Activated naive CD4-positive, alpha-beta T cell treated with Interleukin-2 at 50 U/mL for 16 hours (primary cell): Measurements from ENCODE around the gene EFCAB13.
"Not testable (repeated sequence)": the region's sequence is repeated elsewhere in the genome, so short reads cannot be mapped to it uniquely, and the experiment has no call there.

ENCODE experiments used
- DNase-seq: peaks from one replicate; pipeline ENCODE4 v3.0.0-alpha.2; 2020

EFCAB13 gene

DNA sequence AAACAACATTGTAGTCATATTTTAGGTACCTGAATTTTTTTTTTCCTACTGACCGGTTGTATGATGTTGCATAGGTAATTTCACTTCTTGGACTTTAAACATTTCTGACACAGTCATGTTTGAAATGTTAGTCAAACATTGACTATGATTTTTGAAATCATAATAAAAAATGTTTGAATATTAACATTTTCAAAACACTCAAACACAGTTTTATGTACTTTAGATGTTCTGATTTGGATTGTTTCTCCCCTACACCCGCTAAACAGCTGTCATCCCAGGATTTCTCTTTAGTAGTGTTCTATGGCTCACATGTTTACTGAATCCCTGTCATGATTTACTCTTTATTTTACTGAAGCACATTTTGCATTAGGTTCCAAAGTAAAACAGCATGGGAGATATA, 104.2 kb downstream of the EFCAB13 start:
- DNase-seq, result no peak

DNA sequence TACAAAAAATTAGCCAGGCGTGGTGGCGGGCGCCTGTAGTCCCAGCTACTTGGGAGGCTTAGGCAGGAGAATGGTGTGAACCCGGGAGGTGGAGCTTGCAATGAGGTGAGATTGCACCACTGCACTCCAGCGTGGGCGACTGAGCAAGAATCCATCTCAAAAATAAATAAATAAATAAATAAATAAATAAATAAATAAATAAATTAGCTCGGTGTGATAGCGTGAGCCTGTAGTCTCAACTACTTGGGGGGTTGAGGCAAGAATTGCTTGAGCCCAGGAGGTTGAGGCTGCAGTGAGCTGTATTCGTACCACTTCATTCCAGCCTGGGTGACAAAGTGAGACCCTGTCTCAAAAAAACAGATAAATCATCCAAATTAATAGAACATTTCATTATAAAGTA, 108.5 kb downstream of the EFCAB13 start:
- not testable (repeated sequence) for DNase-seq

DNA sequence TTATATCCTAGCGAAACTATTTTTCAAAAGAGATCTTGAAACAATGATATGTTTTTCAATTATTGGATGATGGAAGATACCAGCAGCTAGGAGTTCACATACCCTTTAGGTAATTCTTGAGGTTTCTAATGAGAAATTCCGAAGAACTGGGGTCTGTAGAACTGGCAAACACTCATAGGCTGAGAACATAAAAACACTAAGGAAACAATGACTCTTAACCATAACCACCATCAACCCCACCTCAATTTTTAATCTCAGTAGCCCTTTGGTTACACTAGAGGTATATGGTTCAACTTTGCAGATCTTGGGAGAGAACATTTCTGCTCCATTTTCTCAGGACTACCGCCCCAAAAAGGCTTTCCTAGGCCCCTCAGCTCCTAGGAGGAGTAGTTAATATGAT, 141.4 kb downstream of the EFCAB13 start:
- DNase-seq, result no peak

DNA sequence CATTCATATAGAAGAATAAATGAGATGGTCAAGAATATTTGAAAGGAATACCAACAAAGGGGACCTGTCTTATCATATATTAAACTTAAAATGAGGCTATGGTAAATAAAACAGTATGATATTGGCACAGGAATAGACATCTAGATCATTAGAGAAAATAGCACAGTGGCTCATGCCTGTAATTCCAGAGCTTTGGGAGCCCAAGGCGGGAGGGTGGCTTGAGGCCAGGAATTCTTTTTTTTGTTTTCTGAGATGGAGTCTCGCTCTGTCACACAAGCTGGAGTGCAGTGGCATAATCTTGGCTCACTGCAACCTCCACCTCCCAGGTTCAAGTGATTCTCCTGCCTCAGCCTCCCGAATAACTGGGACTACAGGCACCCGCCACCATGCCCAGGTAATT, 143.2 kb downstream of the EFCAB13 start:
- not testable (repeated sequence) for DNase-seq

DNA sequence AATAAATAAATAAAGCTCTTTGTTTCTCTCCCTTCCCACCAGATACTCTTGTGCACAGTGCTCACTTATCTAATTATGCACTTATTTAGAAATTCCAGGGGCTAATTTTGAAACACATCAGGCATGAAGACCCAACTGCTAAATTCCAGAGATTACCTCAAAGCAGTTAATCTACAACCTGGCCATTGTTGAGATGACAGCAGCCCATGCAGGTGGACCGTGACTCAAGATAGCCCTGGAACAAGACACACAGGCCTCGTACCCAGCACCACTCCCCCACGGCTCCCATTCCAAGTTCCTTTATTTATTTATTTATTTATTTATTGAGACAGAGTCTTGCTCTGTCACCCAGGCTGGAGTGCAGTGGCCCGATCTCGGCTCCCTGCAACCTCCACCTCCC, 147.1 kb downstream of the EFCAB13 start:
- DNase-seq, result no peak

DNA sequence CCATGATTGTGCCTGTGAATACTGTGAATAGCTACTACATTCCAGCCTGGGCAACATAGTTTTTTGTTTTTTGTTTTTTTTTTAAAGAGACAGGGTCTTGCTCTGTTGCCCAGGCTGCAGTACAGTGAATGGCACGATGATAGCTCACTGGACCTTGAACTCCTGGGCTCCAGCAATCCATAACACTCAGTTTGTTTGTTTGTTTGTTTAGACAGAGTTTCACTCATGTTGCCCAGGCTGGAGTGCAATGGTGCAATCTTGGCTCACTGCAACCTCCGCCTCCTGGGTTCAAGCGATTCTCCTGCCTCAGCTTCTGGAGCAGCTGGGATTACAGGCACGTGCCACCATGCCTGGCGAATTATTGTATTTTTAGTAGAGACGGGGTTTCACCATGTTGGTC, 148.3 kb downstream of the EFCAB13 start:
- DNase-seq, result not testable (repeated sequence)
